Measurements from ENCODE around the gene RABGAP1.

DNA sequence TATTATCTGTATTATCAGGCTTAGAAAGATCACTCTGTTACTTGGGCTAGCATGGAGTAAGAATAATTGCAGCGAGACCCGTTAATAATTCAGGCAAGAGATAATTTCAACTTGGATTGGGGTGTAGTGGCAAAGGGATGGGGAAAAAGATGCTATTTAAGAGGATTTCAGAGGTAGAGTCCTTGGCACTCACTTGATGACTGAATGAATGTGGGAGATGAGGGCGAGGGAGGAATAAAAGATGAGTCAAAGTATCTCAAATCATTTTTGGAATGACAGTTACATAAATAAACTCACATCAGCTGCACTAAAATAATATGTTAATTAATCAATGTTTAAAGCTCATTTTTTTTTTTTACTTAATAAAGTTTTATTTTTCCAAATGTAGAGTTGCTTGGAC, 88.2 kb downstream of the RABGAP1 start:
- TF ChIP-seq, protein P1, sequence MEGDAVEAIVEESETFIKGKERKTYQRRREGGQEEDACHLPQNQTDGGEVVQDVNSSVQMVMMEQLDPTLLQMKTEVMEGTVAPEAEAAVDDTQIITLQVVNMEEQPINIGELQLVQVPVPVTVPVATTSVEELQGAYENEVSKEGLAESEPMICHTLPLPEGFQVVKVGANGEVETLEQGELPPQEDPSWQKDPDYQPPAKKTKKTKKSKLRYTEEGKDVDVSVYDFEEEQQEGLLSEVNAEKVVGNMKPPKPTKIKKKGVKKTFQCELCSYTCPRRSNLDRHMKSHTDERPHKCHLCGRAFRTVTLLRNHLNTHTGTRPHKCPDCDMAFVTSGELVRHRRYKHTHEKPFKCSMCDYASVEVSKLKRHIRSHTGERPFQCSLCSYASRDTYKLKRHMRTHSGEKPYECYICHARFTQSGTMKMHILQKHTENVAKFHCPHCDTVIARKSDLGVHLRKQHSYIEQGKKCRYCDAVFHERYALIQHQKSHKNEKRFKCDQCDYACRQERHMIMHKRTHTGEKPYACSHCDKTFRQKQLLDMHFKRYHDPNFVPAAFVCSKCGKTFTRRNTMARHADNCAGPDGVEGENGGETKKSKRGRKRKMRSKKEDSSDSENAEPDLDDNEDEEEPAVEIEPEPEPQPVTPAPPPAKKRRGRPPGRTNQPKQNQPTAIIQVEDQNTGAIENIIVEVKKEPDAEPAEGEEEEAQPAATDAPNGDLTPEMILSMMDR (IDR thresholded peaks at IDR 0.05), result no peak
- no peak for TF ChIP-seq POLR2A (IDR thresholded peaks at IDR 0.05)

All from tibial nerve (tissue), 3 donors.